Caco-2 (cell line): Measurements from ENCODE around the gene PDE6D. TPM values are rescaled to one million over a fixed set of nuclear protein-coding genes. Genes with fewer than 3 reads are reported as not detected.

Experiments used
- BruUV-seq: library from RNA; stranded (reverse); fragments of 400-500 nt; replicated peaks from 2 replicates; lab custom pipeline; 2021; lab: Mats Ljungman, UMichigan
- CTCF ChIA-PET: fragments of 300-600 bp; sonication (Branson Sonifier 250); formaldehyde crosslinking; loops from one replicate; lab custom pipeline; 2022; ENCODE audit warnings: antibody characterized with exemption; lab: Charles Lee
- POLR2A ChIA-PET: fragments of 300-600 bp; sonication (Branson Sonifier 250); formaldehyde crosslinking; loops from one replicate; lab custom pipeline; 2022; ENCODE audit warnings: antibody characterized with exemption; lab: Charles Lee
- DNase-seq, 2 experiments: peaks; one replicate each; pipeline versions ENCODE4 v3.0.0 to v3.0.0-alpha.2; 2020 to 2022
- H3K27me3 ChIP-seq: replicated peaks from 2 replicates; pipeline ENCODE4 v1.6.0; 2011; ENCODE audit warnings: low read length; ENCODE audit not compliant: control insufficient read depth, insufficient read depth
- H3K36me3 ChIP-seq: 2 replicates; pipeline ENCODE4 v1.5.1; 2011; ENCODE audit warnings: low read length; ENCODE audit not compliant: control insufficient read depth, insufficient read depth
- H3K4me1 ChIP-seq: fragments of 250-450 bp; sonication (Bioruptor Pico); 2 replicates; pipeline ENCODE4 v1.5.1; 2020; ENCODE audit warnings: mild to moderate bottlenecking
- H3K4me3 ChIP-seq: 2 replicates; pipeline ENCODE4 v1.5.1; 2011; ENCODE audit warnings: low read depth, mild to moderate bottlenecking, control low read depth, low read length
- H3K9me3 ChIP-seq: fragments of 250-450 bp; sonication (Bioruptor Pico); 2 replicates; pipeline ENCODE4 v1.5.1; 2020; ENCODE audit warnings: mild to moderate bottlenecking, moderate library complexity
- H3K27ac Mint-ChIP-seq: one replicate; pipeline ENCODE4 v1.8.0; 2022; ENCODE audit warnings: mixed read lengths; ENCODE audit not compliant: unreplicated experiment
- H3K27me3 Mint-ChIP-seq: one replicate; pipeline ENCODE4 v1.8.0; 2022; ENCODE audit warnings: mixed read lengths; ENCODE audit not compliant: insufficient read depth, unreplicated experiment
- H3K36me3 Mint-ChIP-seq: one replicate; pipeline ENCODE4 v1.8.0; 2022; ENCODE audit warnings: mild to moderate bottlenecking, mixed read lengths; ENCODE audit not compliant: insufficient read depth, unreplicated experiment
- H3K4me1 Mint-ChIP-seq: one replicate; pipeline ENCODE4 v1.8.0; 2022; ENCODE audit warnings: low read depth, mixed read lengths; ENCODE audit not compliant: unreplicated experiment
- H3K4me3 Mint-ChIP-seq: one replicate; pipeline ENCODE4 v1.8.0; 2022; ENCODE audit warnings: mild to moderate bottlenecking, moderate library complexity, mixed read lengths; ENCODE audit not compliant: unreplicated experiment
- H3K9me3 Mint-ChIP-seq: one replicate; pipeline ENCODE4 v1.8.0; 2022; ENCODE audit warnings: mixed read lengths; ENCODE audit not compliant: unreplicated experiment
- CTCF ChIP-seq, 2 experiments: fragments of 200-600 bp in 1 of 2; IDR thresholded peaks; 1 replicate in 1 of 2; 2 replicates in 1 of 2; pipeline versions ENCODE4 v1.5.1 to v1.8.0; 2011 to 2022; ENCODE audit warnings: antibody characterized with exemption in 1 of 2, control low read depth in 1 of 2, inconsistent platforms in 1 of 2, low read depth in 1 of 2, low read length in 1 of 2, mild to moderate bottlenecking in 1 of 2, moderate library complexity in 1 of 2; ENCODE audit not compliant: insufficient read depth in 1 of 2, severe bottlenecking in 1 of 2, unreplicated experiment in 1 of 2
- intact Hi-C: fragments of 100-400 bp; cut with micrococcal nuclease; formaldehyde crosslinking; loops from one replicate; pipeline ENCODE4 v1.10.0; 2022; ENCODE audit not compliant: unreplicated experiment
- total RNA-seq: library from RNA; stranded (reverse); gene quantifications from 2 replicates; pipeline ENCODE4 v1.2.3, GENCODE V29; 2022

The PDE6D gene
- total RNA-seq, 1 experiment from 2014 or later, result 9.1 TPM

- Histone ChIP-seq H3K36me3 (peaks cover 1% of the 10 kb centered on the region; the same call in 1 of the 2 replicates), H3K27me3 (no peaks in the 10 kb centered on the region), H3K4me1 (no peaks in the 10 kb centered on the region), H3K9me3 (no peaks in the 10 kb centered on the region), H3K4me3 (no peak overlapping the region)
- BruUV-seq, result no TSS peak
- Mint-ChIP-seq H3K27ac (no peak overlapping the region), H3K4me3 (no peak overlapping the region), H3K4me1 (no peaks in the 10 kb centered on the region), H3K9me3 (no peaks in the 10 kb centered on the region), H3K36me3 (peaks cover 10% of the 10 kb centered on the region), H3K27me3 (no peaks in the 10 kb centered on the region)
- intact Hi-C loops, result no loop called here
- CTCF ChIA-PET, result no interaction called here
- POLR2A ChIA-PET, result no interaction called here
- no peak for DNase-seq
- no peak for TF ChIP-seq CTCF (IDR thresholded peaks at IDR 0.05; ENCODE audit: insufficient read depth in 1 of 2, low read depth in 1 of 2, low read length in 1 of 2, severe bottlenecking in 1 of 2, unreplicated experiment in 1 of 2)
These were observed 25.9 kb upstream of the PDE6D start for GRCh38 chr2:231807020-231807419.

- H3K27me3 Mint-ChIP-seq, result no peaks in the 10 kb centered on the region
- no peak for DNase-seq
- Histone ChIP-seq H3K27me3 (no peaks in the 10 kb centered on the region), H3K4me1 (no peaks in the 10 kb centered on the region), H3K4me3 (no peak overlapping the region), H3K36me3 (no peaks in the 10 kb centered on the region), H3K9me3 (no peaks in the 10 kb centered on the region)
- BruUV-seq, result no TSS peak
- POLR2A ChIA-PET, result no interaction called here
- no peaks in the 10 kb centered on the region for H3K4me1 Mint-ChIP-seq
- no peaks in the 10 kb centered on the region for H3K9me3 Mint-ChIP-seq
- no peak for TF ChIP-seq CTCF (IDR thresholded peaks at IDR 0.05; ENCODE audit: insufficient read depth in 1 of 2, low read depth in 1 of 2, low read length in 1 of 2, severe bottlenecking in 1 of 2, unreplicated experiment in 1 of 2)
- intact Hi-C loops, result no loop called here
- H3K36me3 Mint-ChIP-seq, result peaks cover 16% of the 10 kb centered on the region
- no peak overlapping the region for H3K27ac Mint-ChIP-seq
- CTCF ChIA-PET, result no interaction called here
- no peak overlapping the region for H3K4me3 Mint-ChIP-seq
These were observed 22.5 kb upstream of the PDE6D start for GRCh38 chr2:231803501-231804138.

- intact Hi-C loops, result no loop called here
- no peaks in the 10 kb centered on the region for H3K27me3 ChIP-seq
- peak; percentile 35 to 51 for TF ChIP-seq CTCF (IDR thresholded peaks at IDR 0.05; ENCODE audit: insufficient read depth in 1 of 2, low read depth in 1 of 2, low read length in 1 of 2, severe bottlenecking in 1 of 2, unreplicated experiment in 1 of 2)
- H3K4me1 Mint-ChIP-seq, result no peaks in the 10 kb centered on the region
- H3K27me3 Mint-ChIP-seq, result no peaks in the 10 kb centered on the region
- no peaks in the 10 kb centered on the region for H3K9me3 Mint-ChIP-seq
- no peak overlapping the region for H3K27ac Mint-ChIP-seq
- BruUV-seq, result no TSS peak
- ChIA-PET CTCF (no interaction called here), POLR2A (no interaction called here)
- peaks cover 29% of the 10 kb centered on the region for H3K36me3 Mint-ChIP-seq
- H3K9me3 ChIP-seq, result no peaks in the 10 kb centered on the region
- H3K4me3 ChIP-seq, result no peak overlapping the region
- no peak overlapping the region for H3K4me3 Mint-ChIP-seq
- no peaks in the 10 kb centered on the region for H3K4me1 ChIP-seq
- DNase-seq, result peak in 1 of 2 experiments; percentile 45
- H3K36me3 ChIP-seq, result no peaks in the 10 kb centered on the region; the same call in 1 of the 2 replicates
These were observed 19.5 kb upstream of the PDE6D start for GRCh38 chr2:231800493-231801091.
